Measurements from ENCODE around the gene ASCL5. TPM values are rescaled to one million over a fixed set of nuclear protein-coding genes. Genes with fewer than 3 reads are reported as not detected.

Gene ASCL5
- total and polyA plus RNA-seq, 9 of the 15 experiments (the other 6 are each of a cell fraction or from before 2014, with no cell fraction given): 0.09 TPM; not detected in 8

GRCh38 chr1:201170533-201171062 is 43.6 kb upstream of the ASCL5 start (continued):
- peak in 1 of 2 experiments; percentile 32; a peak in 1 of 4 replicates for TF ChIP-seq UBTF (IDR thresholded peaks at IDR 0.05; ENCODE audit: borderline replicate concordance in 1 of 2, low read depth in 2 of 2, low read length in 2 of 2)
- TF ChIP-seq MED1 (CRISPR knock-in tag; IDR thresholded peaks at IDR 0.05; ENCODE audit: borderline replicate concordance): no peak
- TF ChIP-seq TFAM (CRISPR knock-in tag; conservative IDR thresholded peaks at IDR 0.05): no peak
- TF ChIP-seq ZNF384 (IDR thresholded peaks at IDR 0.05; ENCODE audit: low read depth, low read length): peak; percentile 84
- TF ChIP-seq KDM4B (IDR thresholded peaks at IDR 0.05; ENCODE audit: borderline replicate concordance in 2 of 2, low read depth in 1 of 2): no peak
- no peak for TF ChIP-seq CEBPZ (IDR thresholded peaks at IDR 0.05; ENCODE audit: borderline replicate concordance, low read depth, low read length)
- TF ChIP-seq ERF (CRISPR knock-in tag; IDR thresholded peaks at IDR 0.05): no peak
- TF ChIP-seq HDAC2 (IDR thresholded peaks at IDR 0.05): peak; percentile 95
- TF ChIP-seq GMEB1 (CRISPR knock-in tag; IDR thresholded peaks at IDR 0.05): peak; percentile 36; the same call in 1 of the 2 replicates
- peak; percentile 75 for TF ChIP-seq SOX6 (IDR thresholded peaks at IDR 0.05)
- TF ChIP-seq E2F1 (CRISPR knock-in tag; IDR thresholded peaks at IDR 0.05): no peak
- no peak for TF ChIP-seq GTF2B (IDR thresholded peaks at IDR 0.05; ENCODE audit: extremely low read depth, insufficient read length)

Measured in K562 (cell line).